GM12878 (cell line): ENCODE data around the gene FAM13C. TPM values are rescaled to one million over a fixed set of nuclear protein-coding genes. Genes with fewer than 3 reads are reported as not detected.

ENCODE experiments used
- ATAC-seq: fragments of 200-7000 bp; cut with Tn5 transposase; 3 replicates; pipeline ENCODE4 v1.9.1; 2020; ENCODE audit warnings: mild to moderate bottlenecking, moderate library complexity
- BruUV-seq: library from RNA; stranded (reverse); fragments of 400-500 nt; replicated peaks from 2 replicates; lab custom pipeline; 2021; lab: Mats Ljungman, UMichigan
- CTCF ChIA-PET: fragments of 300-600 bp; sonication (Branson Sonifier 250); formaldehyde crosslinking; extraction: SDS; loops from one replicate; lab custom pipeline; 2021; ENCODE audit warnings: inconsistent platforms; lab: Yijun Ruan, JAX
- POLR2A ChIA-PET: fragments of 350-600 bp; formaldehyde crosslinking; extraction: SDS; loops from one replicate; lab custom pipeline; 2021; ENCODE audit warnings: inconsistent platforms; lab: Charles Lee
- RAD21 ChIA-PET: fragments of 300-600 bp; sonication (Branson Sonifier 250); formaldehyde crosslinking; loops from one replicate; lab custom pipeline; 2023; ENCODE audit warnings: antibody characterized with exemption; ENCODE audit not compliant: unreplicated experiment; lab: Charles Lee
- SMC1A ChIA-PET: fragments of 300-600 bp; sonication (Branson Sonifier 250); formaldehyde crosslinking; loops from one replicate; lab custom pipeline; 2023; ENCODE audit not compliant: unreplicated experiment, uncharacterized antibody; lab: Charles Lee
- DNase-seq: peaks from one replicate; pipeline ENCODE4 v3.0.0-alpha.2; 2011; ENCODE audit warnings: low read depth, low spot score
- FAIRE-seq: peaks from 3 replicates; lab custom pipeline; 2011; peaks lifted over from hg19 to GRCh38; lab: Jason Lieb, UNC
- H2AFZ ChIP-seq: 2 replicates; pipeline ENCODE4 v1.6.0; 2011; ENCODE audit warnings: low read depth, low read length, control low read depth; ENCODE audit not compliant: control insufficient read depth
- H3K27ac ChIP-seq: 2 replicates; pipeline ENCODE4 v1.5.1; 2011; ENCODE audit warnings: control low read depth; ENCODE audit not compliant: control insufficient read depth, insufficient read depth
- H3K27me3 ChIP-seq, 2 experiments: replicated peaks in 1 of 2; 2 replicates each; pipeline versions ENCODE4 v1.6.0 to v1.6.1; 2011; ENCODE audit warnings: low read length in 1 of 2; ENCODE audit not compliant: control insufficient read depth in 2 of 2, insufficient read depth in 2 of 2
- H3K36me3 ChIP-seq, 2 experiments: 2 replicates each; pipeline ENCODE4 v1.5.1; 2011; ENCODE audit warnings: low read length in 1 of 2; ENCODE audit not compliant: control insufficient read depth in 2 of 2, insufficient read depth in 2 of 2
- H3K4me1 ChIP-seq: 2 replicates; pipeline ENCODE4 v1.6.1; 2011; ENCODE audit warnings: mild to moderate bottlenecking, low read length, moderate library complexity, mixed read lengths; ENCODE audit not compliant: control insufficient read depth, insufficient read depth
- H3K4me2 ChIP-seq: 2 replicates; pipeline ENCODE4 v1.6.0; 2011; ENCODE audit warnings: control low read depth; ENCODE audit not compliant: control insufficient read depth, insufficient read depth
- H3K4me3 ChIP-seq: fragments of 200-600 bp; sonication (generic); 2 replicates; pipeline ENCODE4 v1.5.1; 2016
- H3K79me2 ChIP-seq: 2 replicates; pipeline ENCODE4 v1.6.0; 2011; ENCODE audit warnings: low read length; ENCODE audit not compliant: control insufficient read depth, insufficient read depth
- H3K9ac ChIP-seq: 2 replicates; pipeline ENCODE4 v1.8.0; 2011; ENCODE audit warnings: low read length, control low read depth, mixed read lengths; ENCODE audit not compliant: control insufficient read depth, insufficient read depth
- H3K9me3 ChIP-seq: replicated peaks from 3 replicates; pipeline ENCODE4 v1.5.1; 2011; ENCODE audit warnings: mild to moderate bottlenecking, low read length; ENCODE audit not compliant: control insufficient read depth, insufficient read depth
- H4K20me1 ChIP-seq: 2 replicates; pipeline ENCODE4 v1.6.0; 2011; ENCODE audit not compliant: control insufficient read depth, insufficient read depth
- CREB1 ChIP-seq: IDR thresholded peaks from 2 replicates; pipeline ENCODE4 v1.6.1; 2012; ENCODE audit warnings: low read depth, mild to moderate bottlenecking, inconsistent platforms
- CREM ChIP-seq: IDR thresholded peaks from 2 replicates; pipeline ENCODE4 v1.6.1; 2014; ENCODE audit warnings: antibody characterized with exemption, low read depth
- ETV6 ChIP-seq, 2 experiments: fragments of 450-650 bp in 1 of 2; IDR thresholded peaks in 1 of 2; conservative IDR thresholded peaks in 1 of 2; 2 replicates each; pipeline ENCODE4 v1.6.1; 2014; ENCODE audit warnings: antibody characterized with exemption in 1 of 2, borderline replicate concordance in 1 of 2, low read depth in 1 of 2, mild to moderate bottlenecking in 1 of 2, moderate library complexity in 1 of 2
- FOXM1 ChIP-seq: IDR thresholded peaks from 2 replicates; pipeline ENCODE4 v1.6.1; 2012; ENCODE audit warnings: low read depth, mild to moderate bottlenecking, inconsistent platforms, low read length, moderate library complexity
- HCFC1 ChIP-seq: fragments of 150-350 bp; IDR thresholded peaks from 2 replicates; pipeline ENCODE4 v1.6.1; 2014; ENCODE audit warnings: low read length
- KAT2A ChIP-seq: conservative IDR thresholded peaks from 2 replicates; pipeline ENCODE4 v1.6.1; 2011; ENCODE audit warnings: low read depth, low read length; ENCODE audit not compliant: control insufficient read depth
- LARP7 ChIP-seq: fragments of 450-650 bp; IDR thresholded peaks from 2 replicates; pipeline ENCODE4 v1.6.1; 2017; ENCODE audit warnings: mild to moderate bottlenecking
- MYB ChIP-seq: fragments of 150-350 bp; IDR thresholded peaks from 2 replicates; pipeline ENCODE4 v1.6.1; 2014; ENCODE audit warnings: mild to moderate bottlenecking, low read depth, low read length, borderline replicate concordance
- POLR2AphosphoS2 ChIP-seq: IDR thresholded peaks from 2 replicates; pipeline ENCODE4 v1.6.1; 2011; ENCODE audit warnings: low read depth, mild to moderate bottlenecking, low read length, improper control_type of control experiment, moderate library complexity
- RELA ChIP-seq: fragments of 450-650 bp; IDR thresholded peaks from 2 replicates; pipeline ENCODE4 v1.8.0; 2014; ENCODE audit warnings: borderline replicate concordance; ENCODE audit not compliant: partially characterized antibody
- REST ChIP-seq: IDR thresholded peaks from 2 replicates; pipeline ENCODE4 v1.6.1; 2012; ENCODE audit warnings: mild to moderate bottlenecking, low read depth, low read length
- RFX5 ChIP-seq: IDR thresholded peaks from 2 replicates; pipeline ENCODE4 v1.6.1; 2011; ENCODE audit warnings: low read depth, low read length, improper control_type of control experiment
- SREBF1 ChIP-seq: IDR thresholded peaks from 2 replicates; pipeline ENCODE4 v1.6.1; 2012; ENCODE audit warnings: mild to moderate bottlenecking, low read length
- SRF ChIP-seq, 2 experiments: IDR thresholded peaks; 2 replicates each; pipeline ENCODE4 v1.6.1; 2011; ENCODE audit warnings: low read depth in 2 of 2, low read length in 2 of 2, mild to moderate bottlenecking in 1 of 2, moderate library complexity in 1 of 2
- STAT3 ChIP-seq: IDR thresholded peaks from 2 replicates; pipeline ENCODE4 v1.6.1; 2011; ENCODE audit warnings: low read depth, low read length, improper control_type of control experiment
- TAF1 ChIP-seq: IDR thresholded peaks from 2 replicates; pipeline ENCODE4 v1.6.1; 2011; ENCODE audit warnings: mild to moderate bottlenecking, low read depth, low read length, borderline replicate concordance
- ZZZ3 ChIP-seq: IDR thresholded peaks from 2 replicates; pipeline ENCODE4 v1.6.1; 2011; ENCODE audit warnings: low read depth; ENCODE audit not compliant: control insufficient read depth, insufficient read length
- WGBS: methylation state at CpG from one replicate; pipeline ENCODE4 v1.1.6; 2016; ENCODE audit warnings: low lambda C conversion rate; ENCODE audit not compliant: insufficient replicate concordance, insufficient coverage; ENCODE audit errors: missing lambda C conversion rate; 5-methylcytosine and 5-hydroxymethylcytosine counted together
- in situ Hi-C: fragments of 300-500 bp; cut with MboI; formaldehyde crosslinking; loops from 9 replicates; pipeline ENCODE4 v1.14.3; 2018; ENCODE audit warnings: mixed read lengths
- intact Hi-C: fragments of 100-400 bp; cut with micrococcal nuclease; formaldehyde crosslinking; loops from one replicate; pipeline ENCODE4 v1.14.2; 2022; ENCODE audit not compliant: unreplicated experiment
- polyA plus RNA-seq, 11 experiments: library from polyadenylated mRNA; depleted of rRNA in 4 of 11; unstranded in 6 of 11; stranded (reverse) in 5 of 11; fragments of >200 nt; fragmentation: Nextera tagmentation in 4 of 11; fragmentation: Illumina TruSeq in 1 of 11; extraction: Ambion mirVana in 4 of 11; extraction: Trizol in 1 of 11; gene quantifications; 1 replicate in 1 of 11; 2 replicates in 10 of 11; pipeline versions ENCODE4 v1.2.1 to v1.2.3, GENCODE V29; 2011 to 2016; ENCODE audit warnings: inconsistent platforms in 2 of 11, missing spikeins in 2 of 11, low read depth in 1 of 11
- total RNA-seq, 4 experiments: library from RNA; depleted of rRNA in 3 of 4; stranded (reverse); fragments of >200 nt in 3 of 4; fragmentation: Illumina TruSeq in 1 of 4; extraction: Trizol in 1 of 4; gene quantifications; 2 replicates each; pipeline versions ENCODE4 v1.2.1 to v1.2.3, GENCODE V29; 2013 to 2021
- TF ChIP-seq, protein P1 (sequence below): IDR thresholded peaks from 2 replicates; pipeline ENCODE4 v1.6.1; 2012; ENCODE audit warnings: improper control_type of control experiment, low read depth, low read length; ENCODE audit not compliant: insufficient replicate concordance

FAM13C gene
- total and polyA plus RNA-seq, 10 of the 15 experiments (the other 5 are each of a cell fraction or from before 2014, with no cell fraction given), result 0.04 to 0.31 (median 0.13) TPM; not detected in 5

- H3K9ac ChIP-seq, result no peak overlapping the region
- POLR2A ChIA-PET, result no interaction called here
- BruUV-seq, result no TSS peak
- no peak overlapping the region for H3K4me2 ChIP-seq
- H3K27ac ChIP-seq, result no peak overlapping the region
- SMC1A ChIA-PET, result no interaction called here
- no peak overlapping the region for H2AFZ ChIP-seq
- in situ Hi-C loops (no loop called here), intact Hi-C loops (no loop called here)
- no peaks in the 10 kb centered on the region for H3K36me3 ChIP-seq
- H3K27me3 ChIP-seq, result no peaks in the 10 kb centered on the region
- WGBS, result 18% methylated on average over 4 of the region's 4 CpGs
- RAD21 ChIA-PET, result no interaction called here
- no peaks in the 10 kb centered on the region for H3K9me3 ChIP-seq
- no peaks in the 10 kb centered on the region for H3K79me2 ChIP-seq
- ATAC-seq (no peak), DNase-seq (no peak), FAIRE-seq (no peak)
- no peaks in the 10 kb centered on the region for H3K4me1 ChIP-seq
- no peak overlapping the region for H3K4me3 ChIP-seq
- H4K20me1 ChIP-seq, result no peaks in the 10 kb centered on the region
- CTCF ChIA-PET, result interaction anchor here (1.3 to 4.8 kb wide), 2 partner anchors 12 to 24 kb away, joined by 3 to 17 read pairs; no protein-coding TSS in a partner anchor
- TF ChIP-seq STAT3 (no peak), POLR2AphosphoS2 (no peak), CREB1 (no peak), ETV6 (conservative IDR thresholded peaks at IDR 0.05 in 1 of 2, IDR thresholded peaks at IDR 0.05 in 1 of 2; ENCODE audit: borderline replicate concordance in 1 of 2, low read depth in 1 of 2) (no peak), LARP7 (no peak), SREBF1 (no peak), CREM (no peak), MYB (no peak), KAT2A (no peak), TAF1 (no peak), RFX5 (no peak), SRF (IDR thresholded peaks at IDR 0.05; ENCODE audit: low read depth in 2 of 2, low read length in 2 of 2) (no peak), HCFC1 (no peak), RELA (no peak), REST (no peak), FOXM1 (no peak), ZZZ3 (no peak)
- TF ChIP-seq, protein P1, sequence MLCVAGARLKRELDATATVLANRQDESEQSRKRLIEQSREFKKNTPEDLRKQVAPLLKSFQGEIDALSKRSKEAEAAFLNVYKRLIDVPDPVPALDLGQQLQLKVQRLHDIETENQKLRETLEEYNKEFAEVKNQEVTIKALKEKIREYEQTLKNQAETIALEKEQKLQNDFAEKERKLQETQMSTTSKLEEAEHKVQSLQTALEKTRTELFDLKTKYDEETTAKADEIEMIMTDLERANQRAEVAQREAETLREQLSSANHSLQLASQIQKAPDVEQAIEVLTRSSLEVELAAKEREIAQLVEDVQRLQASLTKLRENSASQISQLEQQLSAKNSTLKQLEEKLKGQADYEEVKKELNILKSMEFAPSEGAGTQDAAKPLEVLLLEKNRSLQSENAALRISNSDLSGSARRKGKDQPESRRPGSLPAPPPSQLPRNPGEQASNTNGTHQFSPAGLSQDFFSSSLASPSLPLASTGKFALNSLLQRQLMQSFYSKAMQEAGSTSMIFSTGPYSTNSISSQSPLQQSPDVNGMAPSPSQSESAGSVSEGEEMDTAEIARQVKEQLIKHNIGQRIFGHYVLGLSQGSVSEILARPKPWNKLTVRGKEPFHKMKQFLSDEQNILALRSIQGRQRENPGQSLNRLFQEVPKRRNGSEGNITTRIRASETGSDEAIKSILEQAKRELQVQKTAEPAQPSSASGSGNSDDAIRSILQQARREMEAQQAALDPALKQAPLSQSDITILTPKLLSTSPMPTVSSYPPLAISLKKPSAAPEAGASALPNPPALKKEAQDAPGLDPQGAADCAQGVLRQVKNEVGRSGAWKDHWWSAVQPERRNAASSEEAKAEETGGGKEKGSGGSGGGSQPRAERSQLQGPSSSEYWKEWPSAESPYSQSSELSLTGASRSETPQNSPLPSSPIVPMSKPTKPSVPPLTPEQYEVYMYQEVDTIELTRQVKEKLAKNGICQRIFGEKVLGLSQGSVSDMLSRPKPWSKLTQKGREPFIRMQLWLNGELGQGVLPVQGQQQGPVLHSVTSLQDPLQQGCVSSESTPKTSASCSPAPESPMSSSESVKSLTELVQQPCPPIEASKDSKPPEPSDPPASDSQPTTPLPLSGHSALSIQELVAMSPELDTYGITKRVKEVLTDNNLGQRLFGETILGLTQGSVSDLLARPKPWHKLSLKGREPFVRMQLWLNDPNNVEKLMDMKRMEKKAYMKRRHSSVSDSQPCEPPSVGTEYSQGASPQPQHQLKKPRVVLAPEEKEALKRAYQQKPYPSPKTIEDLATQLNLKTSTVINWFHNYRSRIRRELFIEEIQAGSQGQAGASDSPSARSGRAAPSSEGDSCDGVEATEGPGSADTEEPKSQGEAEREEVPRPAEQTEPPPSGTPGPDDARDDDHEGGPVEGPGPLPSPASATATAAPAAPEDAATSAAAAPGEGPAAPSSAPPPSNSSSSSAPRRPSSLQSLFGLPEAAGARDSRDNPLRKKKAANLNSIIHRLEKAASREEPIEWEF, result no peak
Observed at GRCh38 chr10:59302381-59302780, 60.0 kb downstream of the FAM13C start.
